ENCODE measurements around the gene F2RL2.

F2RL2 gene

GRCh38 chr5:76622973-76623596 is at the start of gene F2RL2:
TSS of gene F2RL2 (minus strand) at chr5:76623403. CDS start at chr5:76623230, 173 bp downstream.
- DNase-seq = no peak

GRCh38 chr5:76672242-76672641 is 49.0 kb upstream of the F2RL2 start:
- DNase-seq = no peak

GRCh38 chr5:76670508-76670907 is 47.3 kb upstream of the F2RL2 start:
- no peak for DNase-seq

GRCh38 chr5:76669245-76669644 is 46.0 kb upstream of the F2RL2 start:
- DNase-seq = no peak

- DNase-seq = no peak
Observed at GRCh38 chr5:76667495-76667894, 44.3 kb upstream of the F2RL2 start.

- no peak for DNase-seq
Observed at GRCh38 chr5:76664079-76664478, 40.9 kb upstream of the F2RL2 start.

GRCh38 chr5:76663573-76663972 is 40.4 kb upstream of the F2RL2 start:
- no peak for DNase-seq

GRCh38 chr5:76662521-76662920 is 39.3 kb upstream of the F2RL2 start:
- no peak for DNase-seq

- no peak for DNase-seq
Observed at GRCh38 chr5:76660360-76660759, 37.2 kb upstream of the F2RL2 start.

GRCh38 chr5:76657683-76658311 is 34.6 kb upstream of the F2RL2 start:
- no peak for DNase-seq

GRCh38 chr5:76657091-76657490 is 33.9 kb upstream of the F2RL2 start:
- no peak for DNase-seq

GRCh38 chr5:76652809-76653414 is 29.7 kb upstream of the F2RL2 start:
- no peak for DNase-seq

GRCh38 chr5:76649140-76649539 is 25.9 kb upstream of the F2RL2 start:
- DNase-seq = no peak

GRCh38 chr5:76643371-76643770 is 20.2 kb upstream of the F2RL2 start:
- no peak for DNase-seq

- no peak for DNase-seq
Observed at GRCh38 chr5:76642390-76643040, 19.3 kb upstream of the F2RL2 start.

- DNase-seq = no peak
Observed at GRCh38 chr5:76641514-76642120, 18.4 kb upstream of the F2RL2 start.

- no peak for DNase-seq
Observed at GRCh38 chr5:76638479-76638878, 15.3 kb upstream of the F2RL2 start.

- DNase-seq = no peak
Observed at GRCh38 chr5:76637490-76637889, 14.3 kb upstream of the F2RL2 start.

- DNase-seq = no peak
Observed at GRCh38 chr5:76634661-76635060, 11.5 kb upstream of the F2RL2 start.

GRCh38 chr5:76626738-76627137 is 3.5 kb upstream of the F2RL2 start:
- DNase-seq = no peak

- DNase-seq = no peak
Observed at GRCh38 chr5:76625087-76625815, 2.0 kb upstream of the F2RL2 start.

GRCh38 chr5:76622076-76622475 is 1.1 kb downstream of the F2RL2 start:
- no peak for DNase-seq

- DNase-seq = no peak
Observed at GRCh38 chr5:76620166-76620565, 3.0 kb downstream of the F2RL2 start.
